HG02885 (cell line): ENCODE data around the gene EIF2AK3.
A peak's percentile ranks its signal among the peaks of the same experiment; 100 is the strongest.
"Not testable (repeated sequence)": the region's sequence is repeated elsewhere in the genome, so short reads cannot be mapped to it uniquely, and the experiment has no call there.

Experiments used
- ATAC-seq: cut with Tn5 transposase; IDR thresholded peaks from one replicate; pipeline ENCODE4 v1.9.1; 2021; ENCODE audit warnings: mild to moderate bottlenecking; ENCODE audit not compliant: unreplicated experiment, poor library complexity

The EIF2AK3 gene

DNA sequence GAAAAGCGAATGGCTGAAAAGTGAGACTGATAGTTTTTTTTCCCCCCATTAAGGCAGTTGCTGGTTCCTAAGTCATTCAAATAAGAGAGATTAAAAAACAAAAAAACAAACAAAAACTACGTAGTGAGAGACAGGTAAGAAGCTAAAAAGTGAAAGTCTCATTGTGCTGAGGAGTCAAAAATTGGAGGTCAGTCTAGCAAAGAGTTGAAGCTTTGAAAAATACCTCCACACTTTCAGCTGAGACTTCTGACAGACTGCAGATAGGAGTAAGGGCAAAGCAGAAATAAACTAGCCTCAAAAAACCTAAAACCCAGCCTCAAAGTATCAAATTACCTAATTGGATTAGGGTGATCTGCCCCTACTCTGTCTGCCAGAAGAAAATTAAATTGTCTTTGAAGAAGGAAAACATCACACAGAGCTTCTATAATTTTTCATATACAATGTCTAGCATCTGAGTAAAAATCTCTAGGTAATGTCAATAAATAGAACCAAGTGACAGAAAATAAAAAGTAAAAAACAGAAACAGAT, 10.9 kb upstream of the EIF2AK3 start:
- no peak for ATAC-seq

GRCh38 chr2:88637464-88637863, 10.2 kb upstream of the EIF2AK3 start:
- ATAC-seq = no peak

- ATAC-seq = no peak
Observed at GRCh38 chr2:88636026-88636425, 8.8 kb upstream of the EIF2AK3 start.

DNA sequence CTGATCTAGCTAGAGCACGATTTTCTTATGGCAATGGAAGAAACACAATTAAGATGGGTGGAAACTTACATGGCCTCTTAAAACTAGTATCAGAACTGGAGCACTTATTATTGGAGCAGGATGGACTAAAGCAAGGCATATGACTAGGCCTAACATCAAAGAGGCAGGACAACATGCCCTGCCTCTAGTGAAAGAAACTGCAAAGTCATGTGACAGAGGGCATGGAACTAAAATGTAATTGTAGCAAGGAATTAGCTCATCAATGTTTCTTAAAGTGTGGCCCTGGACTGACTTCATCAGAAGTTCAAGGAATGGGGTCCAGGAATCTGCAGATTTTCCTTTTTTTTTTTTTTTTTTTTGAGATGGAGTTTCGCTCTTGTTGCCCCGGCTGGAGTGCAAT, 5.3 kb upstream of the EIF2AK3 start:
- ATAC-seq = no peak

- ATAC-seq = no peak
Observed at GRCh38 chr2:88628571-88628939, 1.3 kb upstream of the EIF2AK3 start.

DNA sequence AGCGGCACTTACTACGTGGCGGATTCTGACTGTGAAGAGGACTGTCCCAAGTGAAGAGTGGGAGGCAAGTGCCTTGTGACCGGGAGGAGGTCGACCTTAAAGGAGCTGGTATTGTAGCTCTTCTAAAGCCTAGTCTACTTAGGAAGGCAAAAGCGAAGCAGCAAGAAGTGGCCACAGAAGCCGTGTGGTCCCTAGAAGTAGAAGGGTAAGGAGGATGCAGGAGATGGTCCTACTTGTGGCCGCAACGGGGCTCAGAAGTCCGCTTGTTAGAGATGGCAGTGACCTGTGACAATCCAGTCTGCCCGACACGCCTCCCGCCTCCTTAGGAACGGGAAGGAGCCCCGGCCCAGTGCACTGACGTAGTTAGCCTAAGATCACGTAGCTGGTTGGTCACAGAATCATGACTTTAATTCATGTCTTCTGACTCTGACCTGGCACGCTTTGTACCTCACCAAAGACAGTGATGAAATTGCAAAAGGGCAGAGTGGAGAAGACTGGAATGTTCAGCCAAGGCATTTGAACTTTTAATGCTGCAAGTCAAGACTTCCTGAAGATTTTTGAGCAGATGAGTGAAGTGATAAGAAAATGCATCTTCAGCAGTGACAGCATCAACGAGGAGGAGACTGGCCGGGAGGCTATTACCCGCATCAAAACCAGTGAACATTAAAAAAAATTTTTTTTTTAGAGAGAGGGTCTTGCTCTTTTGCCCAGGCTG, 749 bp upstream of the EIF2AK3 start:
- peak; percentile 48 for ATAC-seq

DNA sequence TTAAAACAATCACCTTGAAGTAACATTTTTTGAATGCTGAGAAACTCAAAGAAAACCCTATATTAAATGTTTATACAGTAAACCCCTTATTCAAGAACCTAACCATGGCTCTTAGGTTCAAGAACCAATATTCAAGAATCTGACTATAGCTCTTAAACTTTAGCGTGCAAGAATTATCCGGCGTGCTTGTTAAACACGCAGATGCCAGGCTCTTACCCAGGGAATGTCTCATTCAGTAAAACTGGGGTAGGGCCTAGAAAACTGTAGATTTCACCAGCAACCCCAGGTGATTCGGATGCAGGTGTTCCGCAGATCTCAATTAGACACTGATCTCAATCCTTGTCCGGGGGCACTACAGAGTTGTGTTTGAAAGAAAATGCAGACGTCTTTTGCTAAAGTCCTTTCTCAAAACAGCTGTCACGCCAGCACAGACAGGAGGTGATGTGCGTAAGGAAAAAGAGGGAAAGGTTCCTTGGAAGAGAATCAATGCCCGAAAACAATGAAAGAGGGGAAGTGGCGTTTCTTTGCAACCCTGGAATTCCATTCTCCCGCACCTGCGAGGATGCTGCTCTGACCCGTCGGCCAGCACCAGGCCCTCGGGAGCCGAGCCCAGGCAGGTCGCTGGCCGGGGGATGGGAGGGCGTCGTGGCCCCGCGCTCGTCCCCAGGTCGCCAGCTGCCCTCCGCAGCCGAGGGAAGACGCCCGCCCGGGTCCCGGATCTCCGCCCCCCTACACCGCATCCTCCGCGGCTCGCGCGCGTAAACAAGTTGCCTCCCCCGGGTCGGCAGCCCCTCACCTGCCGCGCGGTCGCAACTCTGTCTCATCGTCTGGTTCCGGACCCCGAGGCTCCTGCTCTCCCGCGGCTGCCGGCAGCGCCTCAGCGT, 851 bp downstream of the EIF2AK3 start:
- ATAC-seq = peak; percentile 0

GRCh38 chr2:88624477-88624876, 2.8 kb downstream of the EIF2AK3 start:
- ATAC-seq = no peak

GRCh38 chr2:88623831-88624465, 3.3 kb downstream of the EIF2AK3 start:
- not testable (repeated sequence) for ATAC-seq

- ATAC-seq = no peak
Observed at GRCh38 chr2:88622307-88622706, 5.0 kb downstream of the EIF2AK3 start.

DNA sequence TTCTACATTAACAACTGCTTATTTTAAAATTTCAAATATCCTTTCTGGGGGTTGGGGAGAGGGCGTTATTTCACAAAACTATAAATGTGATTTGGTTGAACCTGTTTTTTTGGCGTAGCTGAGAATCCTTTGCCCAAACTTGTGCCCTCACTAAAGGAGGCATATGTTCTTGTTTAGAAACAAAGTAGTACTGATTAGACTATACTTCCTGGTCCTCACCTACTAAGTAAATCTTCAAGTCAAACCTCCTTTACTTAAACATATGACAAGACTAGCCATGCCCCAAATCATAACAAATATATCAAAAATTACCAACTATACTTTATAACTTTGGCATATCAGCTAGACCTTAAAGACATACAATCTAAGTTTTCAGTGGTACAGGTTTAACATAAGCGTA, 5.8 kb downstream of the EIF2AK3 start:
- ATAC-seq = no peak

DNA sequence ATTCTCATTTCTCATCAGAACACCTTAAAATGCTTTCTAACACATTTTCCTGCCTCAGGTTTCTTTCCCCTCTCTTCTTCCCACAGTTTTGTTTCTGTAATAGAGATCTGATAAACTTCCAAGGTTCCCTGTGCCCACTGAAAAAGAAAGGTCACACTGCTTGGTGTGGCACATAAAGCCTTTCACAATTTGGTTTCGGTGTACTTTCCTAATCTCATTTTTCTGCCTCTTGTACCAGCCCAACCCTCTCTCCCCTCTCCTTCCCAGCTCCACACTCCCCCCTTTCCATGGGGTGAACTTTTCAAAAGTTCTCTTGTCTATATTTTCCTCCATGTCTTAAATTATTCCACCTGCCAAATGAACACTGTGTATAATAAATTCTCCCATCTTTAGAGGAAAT, 7.2 kb downstream of the EIF2AK3 start:
- no peak for ATAC-seq

DNA sequence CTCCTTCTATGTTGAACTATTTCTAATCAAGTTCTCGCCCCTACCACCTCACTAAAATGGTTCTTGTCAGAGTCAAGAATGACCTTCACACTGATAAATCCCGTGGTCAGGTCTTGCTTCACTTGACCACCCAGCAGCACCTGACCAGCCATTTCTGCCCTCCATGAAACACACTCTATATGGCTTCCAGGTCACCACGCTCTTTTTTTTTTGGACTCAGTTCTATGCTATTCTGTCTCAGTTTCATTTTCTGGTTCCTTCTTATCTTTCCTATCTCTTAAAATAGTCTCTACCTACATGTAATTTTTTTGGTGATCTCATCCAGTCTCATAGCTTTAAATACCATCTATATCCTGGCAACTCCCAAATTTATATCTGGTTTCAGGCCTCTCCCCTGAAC, 11.4 kb downstream of the EIF2AK3 start:
- ATAC-seq = peak; percentile 71

- peak; percentile 82 for ATAC-seq
Observed at GRCh38 chr2:88614497-88615157, 12.6 kb downstream of the EIF2AK3 start.

DNA sequence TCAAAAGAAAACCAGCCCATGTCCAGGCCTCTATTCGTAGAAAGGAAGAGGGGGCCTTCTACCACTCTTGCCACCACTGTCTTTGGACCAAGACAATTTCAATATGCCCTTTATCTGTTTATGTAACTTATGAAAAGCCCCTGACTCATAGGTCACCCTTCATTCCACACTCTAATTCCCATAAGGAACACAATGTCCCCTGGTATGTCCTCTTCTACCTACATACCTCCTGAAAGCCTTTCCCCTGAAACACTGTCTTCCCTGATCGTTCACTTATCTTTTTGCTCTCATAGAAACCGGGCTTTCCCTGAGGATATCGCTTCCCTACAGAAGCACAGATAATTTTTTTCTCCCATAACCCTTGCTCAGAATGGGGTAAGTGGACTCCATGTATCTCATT, 13.3 kb downstream of the EIF2AK3 start:
- no peak for ATAC-seq

DNA sequence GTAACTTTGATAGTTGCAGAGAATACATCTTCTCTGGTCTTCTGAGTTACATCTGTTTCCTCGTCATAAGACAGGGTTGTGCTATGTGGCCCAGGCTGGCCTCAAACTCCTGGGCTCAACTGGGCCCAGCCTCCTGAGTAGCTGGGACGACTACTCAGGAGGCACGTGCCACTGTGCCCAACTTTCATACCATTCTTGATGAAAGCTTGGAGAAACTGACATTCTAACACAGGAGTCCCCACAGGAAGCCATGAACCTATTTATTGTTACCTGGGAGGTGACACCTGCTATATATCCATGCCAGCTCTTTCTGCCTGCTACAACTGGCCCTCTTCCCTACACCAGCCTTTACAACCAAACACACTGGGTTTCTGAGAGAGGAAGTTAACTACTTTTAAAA, 19.1 kb downstream of the EIF2AK3 start:
- ATAC-seq = no peak

DNA sequence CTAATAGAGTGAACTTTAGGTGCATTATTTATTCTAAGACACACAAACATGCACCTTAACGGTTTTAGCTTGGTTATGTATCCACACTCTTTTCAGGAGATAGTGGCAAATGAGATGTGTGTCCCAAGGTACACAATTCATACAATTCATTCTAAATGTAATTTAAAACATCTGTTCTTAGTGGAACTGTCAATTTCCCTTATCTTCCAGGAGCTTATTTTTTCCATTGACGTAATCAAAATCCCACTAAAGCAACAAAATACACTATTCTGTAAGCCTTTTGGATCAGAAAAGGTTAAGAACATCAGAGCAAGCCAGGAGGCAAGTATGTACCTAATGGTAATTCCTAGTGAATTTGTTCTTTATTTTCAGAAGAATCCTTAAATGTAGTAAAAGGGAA, 19.8 kb downstream of the EIF2AK3 start:
- no peak for ATAC-seq

DNA sequence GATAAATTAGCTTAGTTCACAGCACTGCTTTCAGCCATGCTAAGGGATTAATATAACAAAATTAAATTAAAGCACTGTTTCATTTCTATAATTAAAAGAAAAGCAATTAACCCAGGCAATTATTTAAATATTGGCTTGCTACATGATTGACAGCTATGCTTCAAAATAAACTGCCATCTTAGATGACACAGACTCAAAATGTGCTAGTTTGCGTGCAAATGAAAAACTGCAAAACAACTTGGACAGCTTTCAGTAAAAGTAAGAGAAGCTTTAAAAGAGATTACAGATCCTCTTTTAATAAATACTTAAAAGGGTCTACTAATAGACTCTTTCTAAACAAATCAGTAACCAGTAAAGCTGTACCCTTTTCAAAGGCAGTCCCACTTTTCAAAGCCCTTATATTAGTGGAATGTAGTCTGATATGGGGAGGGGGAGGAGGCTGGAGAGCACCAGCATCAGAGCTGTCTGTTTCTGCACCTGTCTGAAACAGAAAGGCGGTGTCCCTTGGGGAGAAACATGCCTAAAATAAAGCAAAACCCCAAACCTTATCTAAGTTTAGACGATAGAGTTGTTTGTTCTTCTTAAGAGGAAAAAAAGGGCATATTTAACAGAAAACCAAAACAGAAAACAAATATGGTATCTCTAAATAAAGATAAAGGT, 20.8 kb downstream of the EIF2AK3 start:
- ATAC-seq = peak; percentile 93

DNA sequence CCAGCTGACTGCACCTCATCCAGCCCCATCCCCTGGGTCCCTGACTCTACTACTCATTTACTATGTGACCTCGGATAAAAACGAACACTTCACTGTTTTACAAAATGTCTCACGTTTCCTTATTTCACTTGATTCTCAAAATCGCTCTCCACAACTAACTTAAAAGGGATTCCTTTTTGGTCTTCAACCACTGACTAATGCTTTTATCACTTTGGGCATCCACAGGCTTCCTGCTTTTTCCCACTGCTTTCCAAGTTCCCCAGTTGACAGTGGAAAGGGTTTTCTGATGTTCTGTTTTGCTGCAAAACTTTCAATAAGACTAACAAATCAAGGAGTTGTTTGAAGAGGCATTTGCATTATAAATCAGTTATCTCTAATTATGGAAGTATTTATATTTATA, 24.1 kb downstream of the EIF2AK3 start:
- no peak for ATAC-seq

GRCh38 chr2:88602022-88602421, 25.2 kb downstream of the EIF2AK3 start:
- no peak for ATAC-seq
